ENCODE data around the gene ICE2.

ICE2 gene

GRCh38 chr15:60397772-60398445, 81.0 kb downstream of the ICE2 start, which contains the start of gene ANXA2:
Gene ANXA2, minus strand, starts transcription at chr15:60397986. Its CDS starts 11,911 bp downstream, at chr15:60386075.
- in situ Hi-C loops (cut with MboI; ENCODE audit: low pct_unique_long_range_greater_than_20kb, low sequenced_read_pairs, unreplicated experiment): no loop called here
- DNase-seq (ENCODE audit: low spot score): peak; percentile 92
- no peak for TF ChIP-seq CTCF (IDR thresholded peaks at IDR 0.05; ENCODE audit: extremely low read depth, insufficient read depth, missing control alignments)

GRCh38 chr15:60396958-60397771, 81.8 kb downstream of the ICE2 start:
- peak; percentile 78 for DNase-seq (ENCODE audit: low spot score)
- in situ Hi-C loops (cut with MboI; ENCODE audit: low pct_unique_long_range_greater_than_20kb, low sequenced_read_pairs, unreplicated experiment): no loop called here
- TF ChIP-seq CTCF (IDR thresholded peaks at IDR 0.05; ENCODE audit: extremely low read depth, insufficient read depth, missing control alignments): no peak

GRCh38 chr15:60396560-60396957, 82.4 kb downstream of the ICE2 start:
- in situ Hi-C loops (cut with MboI; ENCODE audit: low pct_unique_long_range_greater_than_20kb, low sequenced_read_pairs, unreplicated experiment): no loop called here
- DNase-seq (ENCODE audit: low spot score): no peak
- no peak for TF ChIP-seq CTCF (IDR thresholded peaks at IDR 0.05; ENCODE audit: extremely low read depth, insufficient read depth, missing control alignments)

GRCh38 chr15:60396100-60396499, 82.8 kb downstream of the ICE2 start:
- no peak for DNase-seq (ENCODE audit: low spot score)
- in situ Hi-C loops (cut with MboI; ENCODE audit: low pct_unique_long_range_greater_than_20kb, low sequenced_read_pairs, unreplicated experiment): no loop called here

GRCh38 chr15:60395276-60396011, 83.5 kb downstream of the ICE2 start:
- no peak for DNase-seq (ENCODE audit: low spot score)
- no peak for TF ChIP-seq CTCF (IDR thresholded peaks at IDR 0.05; ENCODE audit: extremely low read depth, insufficient read depth, missing control alignments)
- in situ Hi-C loops (cut with MboI; ENCODE audit: low pct_unique_long_range_greater_than_20kb, low sequenced_read_pairs, unreplicated experiment): no loop called here

More at GRCh38 chr15:60396100-60396499, 82.8 kb downstream of the ICE2 start:
- TF ChIP-seq CTCF (IDR thresholded peaks at IDR 0.05; ENCODE audit: extremely low read depth, insufficient read depth, missing control alignments): no peak

GRCh38 chr15:60394689-60395097, 84.2 kb downstream of the ICE2 start:
- in situ Hi-C loops (cut with MboI; ENCODE audit: low pct_unique_long_range_greater_than_20kb, low sequenced_read_pairs, unreplicated experiment): no loop called here
- no peak for DNase-seq (ENCODE audit: low spot score)
- TF ChIP-seq CTCF (IDR thresholded peaks at IDR 0.05; ENCODE audit: extremely low read depth, insufficient read depth, missing control alignments): no peak

All from GM13977 (cell line).